ENCODE data around the gene APC2. TPM values are rescaled to one million over a fixed set of nuclear protein-coding genes. Genes with fewer than 3 reads are reported as not detected.

The APC2 gene
- total RNA-seq, 2 experiments from 2014 or later: 0.09 to 0.14 TPM

- peaks cover 10% of the 10 kb centered on the region for H3K4me1 Mint-ChIP-seq
- ATAC-seq: no peak
- DNase-seq: no peak
- H3K36me3 Mint-ChIP-seq (ENCODE audit: low read depth): no peaks in the 10 kb centered on the region
- intact Hi-C loops (cut with DNase I, micrococcal nuclease): no loop called here
- peaks cover 3% of the 10 kb centered on the region for H3K27me3 Mint-ChIP-seq
- ChIA-PET CTCF (interaction anchor here (1.1 kb wide), 1 partner anchor 15 kb away, joined by 3 read pairs; the partner anchor contains the start of gene REEP6), POLR2A (no interaction called here)
- H3K9me3 Mint-ChIP-seq (ENCODE audit: low read depth): no peaks in the 10 kb centered on the region
- H3K4me3 Mint-ChIP-seq: no peak overlapping the region
- no peak overlapping the region for H3K27ac Mint-ChIP-seq
These were observed 56.3 kb downstream of the APC2 start for GRCh38 chr19:1505991-1506881.

- no peaks in the 10 kb centered on the region for H3K36me3 Mint-ChIP-seq (ENCODE audit: low read depth)
- DNase-seq (no peak), ATAC-seq (no peak)
- POLR2A ChIA-PET: no interaction called here
- CTCF ChIA-PET: no interaction called here
- H3K4me3 Mint-ChIP-seq: no peak overlapping the region
- H3K4me1 Mint-ChIP-seq: peaks cover 11% of the 10 kb centered on the region
- H3K27ac Mint-ChIP-seq: no peak overlapping the region
- intact Hi-C loops (cut with DNase I, micrococcal nuclease): loop anchor here (1.0 kb wide), 3 partner anchors 17 to 61 kb away; partner anchors contain the start of genes PCSK4 (in 2 of the 2), C19orf25 (in 1 of the 2) and MEX3D (in 1 of the 2)
- peaks cover 3% of the 10 kb centered on the region for H3K27me3 Mint-ChIP-seq
- no peaks in the 10 kb centered on the region for H3K9me3 Mint-ChIP-seq (ENCODE audit: low read depth)
These were observed 57.3 kb downstream of the APC2 start for GRCh38 chr19:1507192-1507660.

- Mint-ChIP-seq H3K36me3 (ENCODE audit: low read depth) (no peaks in the 10 kb centered on the region), H3K4me1 (peaks cover 16% of the 10 kb centered on the region), H3K27ac (peak overlapping the region; percentile 88), H3K9me3 (ENCODE audit: low read depth) (no peaks in the 10 kb centered on the region), H3K27me3 (no peaks in the 10 kb centered on the region), H3K4me3 (peak overlapping the region; percentile 73)
- CTCF ChIA-PET: no interaction called here
- intact Hi-C loops (cut with DNase I, micrococcal nuclease): loop anchor here (1.0 kb wide), 4 partner anchors 18 to 304 kb away; partner anchors contain the start of genes PCSK4 (in 2 of the 2), ATP8B3 (in 1 of the 2), C19orf25 (in 1 of the 2) and MEX3D (in 1 of the 2)
- POLR2A ChIA-PET: no interaction called here
- peak; percentile 95 for DNase-seq
- peak; percentile 87 for ATAC-seq
These were observed 58.0 kb downstream of the APC2 start for GRCh38 chr19:1507763-1508506.

- ChIA-PET POLR2A (no interaction called here), CTCF (interaction anchor here (0.6 kb wide), 1 partner anchor 335 kb away, joined by 3 read pairs; no protein-coding TSS in a partner anchor)
- Mint-ChIP-seq H3K4me3 (no peak overlapping the region), H3K9me3 (ENCODE audit: low read depth) (no peaks in the 10 kb centered on the region), H3K27me3 (no peaks in the 10 kb centered on the region), H3K36me3 (ENCODE audit: low read depth) (no peaks in the 10 kb centered on the region), H3K4me1 (peaks cover 12% of the 10 kb centered on the region), H3K27ac (no peak overlapping the region)
- DNase-seq (no peak), ATAC-seq (no peak)
- intact Hi-C loops (cut with DNase I, micrococcal nuclease): loop anchor here in 1 of 2 experiments (1.0 kb wide), 1 partner anchor 304 kb away; the partner anchor contains the start of gene ATP8B3
These were observed 58.6 kb downstream of the APC2 start for GRCh38 chr19:1508507-1508856.

DNA sequence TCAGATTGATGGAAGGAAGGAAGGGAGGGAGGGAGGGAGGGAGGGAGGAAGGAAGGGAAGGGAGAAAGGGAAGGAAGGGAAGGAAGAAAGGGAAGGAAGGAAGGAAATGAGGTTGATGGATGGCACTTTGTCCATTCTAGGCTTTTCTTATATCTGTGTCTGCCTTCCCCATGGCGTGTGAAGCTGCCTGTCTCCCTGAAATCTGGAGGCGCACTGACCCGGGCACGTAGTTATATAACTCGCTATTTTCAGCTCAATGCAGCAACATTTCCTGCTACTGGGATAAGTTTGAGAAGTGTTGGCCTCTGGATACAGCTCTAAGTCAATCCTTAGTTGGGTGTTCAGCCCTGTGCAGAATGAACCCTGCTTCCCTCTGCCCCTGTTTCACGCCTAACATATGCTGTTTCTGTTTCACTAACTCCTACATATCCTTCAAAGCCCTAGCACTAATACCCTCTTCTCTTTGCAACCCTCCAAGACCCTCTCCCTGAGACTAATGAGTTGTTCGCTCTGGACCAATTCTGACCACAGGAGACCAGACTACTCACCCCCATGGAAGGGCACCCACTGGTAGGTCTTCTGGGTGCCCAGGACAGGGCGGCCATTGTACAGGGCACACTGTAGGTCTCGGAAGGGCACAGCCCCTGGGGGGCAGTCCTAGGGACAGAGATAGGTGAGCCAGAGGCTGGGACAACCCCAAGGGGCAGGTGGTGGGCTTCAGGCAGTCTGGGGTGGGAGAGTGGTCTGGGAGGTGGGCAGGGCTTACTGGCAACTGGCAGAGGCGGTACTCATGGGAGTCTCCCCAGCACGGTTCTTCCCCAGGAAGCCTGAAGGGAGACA, 59.9 kb downstream of the APC2 start:
- no peaks in the 10 kb centered on the region for H3K27me3 Mint-ChIP-seq
- no peak for DNase-seq
- POLR2A ChIA-PET: no interaction called here
- ATAC-seq: no peak
- H3K36me3 Mint-ChIP-seq (ENCODE audit: low read depth): no peaks in the 10 kb centered on the region
- peaks cover 12% of the 10 kb centered on the region for H3K4me1 Mint-ChIP-seq
- CTCF ChIA-PET: interaction anchor here (0.6 kb wide), 1 partner anchor 662 kb away, joined by 3 read pairs; no protein-coding TSS in a partner anchor
- H3K9me3 Mint-ChIP-seq (ENCODE audit: low read depth): no peaks in the 10 kb centered on the region
- H3K4me3 Mint-ChIP-seq: no peak overlapping the region
- intact Hi-C loops (cut with DNase I, micrococcal nuclease): no loop called here
- no peak overlapping the region for H3K27ac Mint-ChIP-seq

- no peaks in the 10 kb centered on the region for H3K9me3 Mint-ChIP-seq (ENCODE audit: low read depth)
- CTCF ChIA-PET: no interaction called here
These were observed 60.5 kb downstream of the APC2 start for GRCh38 chr19:1510442-1510806.

DNA sequence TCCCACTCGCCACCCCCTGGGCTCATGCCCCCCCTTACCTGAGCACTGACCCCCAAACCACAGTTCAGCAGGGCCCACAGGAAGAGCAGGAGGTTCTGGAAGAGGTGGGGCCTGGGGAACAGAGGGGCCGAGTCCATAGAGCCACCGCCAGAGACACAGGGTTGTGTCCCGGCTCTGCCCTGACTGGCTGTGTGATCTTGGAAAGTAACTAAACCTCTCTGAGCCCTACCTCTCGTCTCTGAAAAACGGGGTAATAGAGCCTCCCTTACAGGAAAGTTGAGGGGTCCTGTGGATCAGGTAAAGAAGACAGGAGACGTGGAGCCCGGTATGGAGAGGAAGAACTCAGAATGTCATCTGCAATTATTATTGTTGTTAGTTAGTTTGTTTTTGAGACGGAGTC, 60.9 kb downstream of the APC2 start:
- ATAC-seq (no peak), DNase-seq (no peak)
- Mint-ChIP-seq H3K27ac (peak overlapping the region; percentile 34), H3K4me3 (no peak overlapping the region), H3K4me1 (peaks cover 12% of the 10 kb centered on the region), H3K27me3 (no peaks in the 10 kb centered on the region), H3K9me3 (ENCODE audit: low read depth) (no peaks in the 10 kb centered on the region), H3K36me3 (ENCODE audit: low read depth) (no peaks in the 10 kb centered on the region)
- intact Hi-C loops (cut with DNase I, micrococcal nuclease): no loop called here
- ChIA-PET POLR2A (no interaction called here), CTCF (no interaction called here)

More at GRCh38 chr19:1510442-1510806, 60.5 kb downstream of the APC2 start:
- peaks cover 12% of the 10 kb centered on the region for H3K4me1 Mint-ChIP-seq
- ATAC-seq (no peak), DNase-seq (no peak)
- H3K27ac Mint-ChIP-seq: no peak overlapping the region
- POLR2A ChIA-PET: no interaction called here
- no peaks in the 10 kb centered on the region for H3K36me3 Mint-ChIP-seq (ENCODE audit: low read depth)
- no peak overlapping the region for H3K4me3 Mint-ChIP-seq
- H3K27me3 Mint-ChIP-seq: no peaks in the 10 kb centered on the region
- intact Hi-C loops (cut with DNase I, micrococcal nuclease): no loop called here

- H3K4me3 Mint-ChIP-seq: peak overlapping the region; percentile 70
- H3K27ac Mint-ChIP-seq: no peak overlapping the region
- ChIA-PET CTCF (interaction anchor here (0.6 kb wide), 1 partner anchor 218 kb away, joined by 3 read pairs; no protein-coding TSS in a partner anchor), POLR2A (no interaction called here)
- ATAC-seq (no peak), DNase-seq (no peak)
- intact Hi-C loops (cut with DNase I, micrococcal nuclease): loop anchor here in 1 of 2 experiments (2.0 kb wide), 1 partner anchor 233 kb away; no protein-coding TSS in a partner anchor
- H3K9me3 Mint-ChIP-seq (ENCODE audit: low read depth): no peaks in the 10 kb centered on the region
- peaks cover 12% of the 10 kb centered on the region for H3K4me1 Mint-ChIP-seq
- H3K27me3 Mint-ChIP-seq: no peaks in the 10 kb centered on the region
- no peaks in the 10 kb centered on the region for H3K36me3 Mint-ChIP-seq (ENCODE audit: low read depth)
These were observed 61.7 kb downstream of the APC2 start for GRCh38 chr19:1511318-1512317.

DNA sequence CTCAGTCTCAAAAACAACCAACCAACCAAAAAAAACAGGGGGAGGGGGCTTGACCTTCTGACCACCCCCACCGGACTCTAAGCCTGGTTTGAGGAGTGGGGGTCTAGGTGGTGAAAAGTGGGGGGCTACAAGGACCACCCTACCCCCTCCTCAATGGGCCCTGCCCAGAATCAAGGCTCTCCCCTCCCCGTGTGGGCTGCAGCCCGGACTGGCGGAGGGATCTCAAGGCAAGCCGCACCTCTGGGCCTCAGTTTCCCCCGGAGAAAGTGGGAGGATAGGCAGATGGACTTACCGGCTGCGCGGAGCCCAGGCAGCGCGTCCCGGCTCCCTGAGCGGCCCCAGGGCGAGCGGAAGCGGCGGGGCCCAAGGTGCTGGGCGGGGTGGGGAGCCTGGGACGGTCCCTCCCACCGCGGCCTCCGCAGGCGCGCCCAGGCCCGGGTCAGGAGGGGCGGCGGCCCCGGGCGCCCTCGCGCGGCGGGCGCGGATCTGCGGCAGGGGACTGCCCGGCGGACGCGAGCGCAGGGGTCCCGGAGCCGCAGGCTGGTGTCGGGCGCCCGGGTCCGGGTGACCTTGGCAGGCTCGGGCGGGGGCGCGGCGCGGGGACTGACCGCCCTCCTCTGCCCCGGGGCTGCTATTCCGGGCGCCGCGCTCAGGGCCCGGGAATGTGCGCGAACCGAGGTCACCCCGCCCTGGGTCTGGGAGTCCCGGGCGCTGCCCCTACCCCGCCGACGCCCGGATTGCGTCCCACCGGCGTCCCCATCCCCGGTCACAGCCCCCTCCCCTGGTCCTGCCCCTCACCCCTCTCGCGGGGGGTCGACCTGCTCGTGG, 63.0 kb downstream of the APC2 start, which contains the start of gene ADAMTSL5:
Gene ADAMTSL5, minus strand, starts transcription at position 349 of the 828 bp plus-strand sequence. CDS start 2,076 bp downstream, outside the sequence.
- intact Hi-C loops (cut with DNase I, micrococcal nuclease): loop anchor here in 1 of 2 experiments (1.0 to 2.0 kb wide), 7 partner anchors 23 to 299 kb away; partner anchors contain the start of genes ATP8B3, C19orf25, DAZAP1 and PCSK4
- H3K36me3 Mint-ChIP-seq (ENCODE audit: low read depth): no peaks in the 10 kb centered on the region
- ATAC-seq: peak; percentile 87
- no peaks in the 10 kb centered on the region for H3K9me3 Mint-ChIP-seq (ENCODE audit: low read depth)
- ChIA-PET POLR2A (no interaction called here), CTCF (interaction anchor here (0.6 kb wide), 1 partner anchor 220 kb away, joined by 3 read pairs; no protein-coding TSS in a partner anchor)
- H3K4me1 Mint-ChIP-seq: peaks cover 8% of the 10 kb centered on the region
- no peaks in the 10 kb centered on the region for H3K27me3 Mint-ChIP-seq
- no peak within 1 kb of the TSS for H3K27ac Mint-ChIP-seq
- H3K4me3 Mint-ChIP-seq: peak within 1 kb of the TSS; percentile 70
- DNase-seq: peak; percentile 86
